ENCODE results near the gene LHX4. TPM values are rescaled to one million over a fixed set of nuclear protein-coding genes. Genes with fewer than 3 reads are reported as not detected.

The LHX4 gene
- total RNA-seq, 1 donor from 2014 or later, result 0.96 TPM

DNA sequence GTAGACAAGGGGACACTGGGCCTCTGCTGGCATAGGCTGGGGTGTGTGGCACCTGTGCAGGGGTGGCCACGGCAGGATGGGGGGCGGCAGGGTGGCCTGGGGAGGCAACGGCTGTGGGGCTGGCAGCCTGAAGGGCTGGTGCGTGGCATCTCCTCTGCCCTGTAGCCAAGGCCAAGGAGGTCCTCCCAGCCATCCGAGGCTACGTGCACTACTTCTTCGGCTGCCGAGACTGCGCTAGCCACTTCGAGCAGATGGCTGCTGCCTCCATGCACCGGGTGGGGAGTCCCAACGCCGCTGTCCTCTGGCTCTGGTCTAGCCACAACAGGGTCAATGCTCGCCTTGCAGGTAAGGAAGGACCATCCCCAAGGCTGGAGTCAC lies 36.0 kb upstream of the LHX4 start:
- no peaks in the 10 kb centered on the region for H3K9me3 Mint-ChIP-seq
- DNase-seq (ENCODE audit: low read depth, low spot score), result no peak
- peaks cover 7% of the 10 kb centered on the region for H3K36me3 Mint-ChIP-seq (ENCODE audit: low read depth)
- TF ChIP-seq, protein P1, sequence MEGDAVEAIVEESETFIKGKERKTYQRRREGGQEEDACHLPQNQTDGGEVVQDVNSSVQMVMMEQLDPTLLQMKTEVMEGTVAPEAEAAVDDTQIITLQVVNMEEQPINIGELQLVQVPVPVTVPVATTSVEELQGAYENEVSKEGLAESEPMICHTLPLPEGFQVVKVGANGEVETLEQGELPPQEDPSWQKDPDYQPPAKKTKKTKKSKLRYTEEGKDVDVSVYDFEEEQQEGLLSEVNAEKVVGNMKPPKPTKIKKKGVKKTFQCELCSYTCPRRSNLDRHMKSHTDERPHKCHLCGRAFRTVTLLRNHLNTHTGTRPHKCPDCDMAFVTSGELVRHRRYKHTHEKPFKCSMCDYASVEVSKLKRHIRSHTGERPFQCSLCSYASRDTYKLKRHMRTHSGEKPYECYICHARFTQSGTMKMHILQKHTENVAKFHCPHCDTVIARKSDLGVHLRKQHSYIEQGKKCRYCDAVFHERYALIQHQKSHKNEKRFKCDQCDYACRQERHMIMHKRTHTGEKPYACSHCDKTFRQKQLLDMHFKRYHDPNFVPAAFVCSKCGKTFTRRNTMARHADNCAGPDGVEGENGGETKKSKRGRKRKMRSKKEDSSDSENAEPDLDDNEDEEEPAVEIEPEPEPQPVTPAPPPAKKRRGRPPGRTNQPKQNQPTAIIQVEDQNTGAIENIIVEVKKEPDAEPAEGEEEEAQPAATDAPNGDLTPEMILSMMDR (conservative IDR thresholded peaks at IDR 0.05), result no peak
- peaks cover 6% of the 10 kb centered on the region for H3K4me1 Mint-ChIP-seq
- H3K27me3 Mint-ChIP-seq (ENCODE audit: low read depth), result peaks cover 2% of the 10 kb centered on the region
- H3K27ac Mint-ChIP-seq (ENCODE audit: unreplicated experiment), result no peak overlapping the region
- H3K4me3 Mint-ChIP-seq, result no peak overlapping the region

DNA sequence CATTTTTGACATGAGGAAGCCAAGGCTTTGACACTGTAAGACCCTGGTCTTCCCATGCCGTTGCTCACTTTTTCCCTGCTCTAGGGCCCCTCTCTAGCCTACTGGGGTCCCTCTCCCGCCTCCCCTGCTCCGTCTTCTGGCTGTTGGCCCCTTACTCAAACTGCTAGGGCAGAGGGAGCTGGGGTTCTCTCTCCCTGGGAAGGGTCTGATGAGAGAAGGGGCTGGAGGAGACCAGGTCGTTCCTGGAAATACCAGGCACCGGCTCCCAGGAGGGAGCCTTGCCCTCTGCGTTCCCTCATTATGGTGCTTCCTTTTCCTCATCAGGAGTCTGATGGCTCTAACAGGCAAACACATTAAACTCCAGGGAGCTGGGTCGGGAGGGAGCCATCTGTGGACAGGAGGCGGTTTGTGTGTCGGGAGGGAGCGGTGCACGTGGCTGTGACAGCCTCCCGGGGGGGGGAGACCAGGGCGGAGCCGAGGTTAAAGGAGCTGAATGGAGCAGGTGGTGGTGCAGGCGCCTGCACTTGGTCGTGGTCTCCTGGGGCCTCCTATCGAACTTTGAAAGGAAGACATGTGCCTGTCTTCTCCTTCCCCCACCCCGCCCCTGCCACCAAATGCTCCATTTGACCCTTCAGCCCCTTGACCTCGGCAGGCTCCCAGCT lies 35.4 kb upstream of the LHX4 start:
- TF ChIP-seq, protein P1 (conservative IDR thresholded peaks at IDR 0.05), result no peak
- no peaks in the 10 kb centered on the region for H3K9me3 Mint-ChIP-seq
- H3K27ac Mint-ChIP-seq (ENCODE audit: unreplicated experiment), result no peak overlapping the region
- peaks cover 6% of the 10 kb centered on the region for H3K4me1 Mint-ChIP-seq
- H3K36me3 Mint-ChIP-seq (ENCODE audit: low read depth), result peaks cover 7% of the 10 kb centered on the region
- no peak for DNase-seq (ENCODE audit: low read depth, low spot score)
- H3K27me3 Mint-ChIP-seq (ENCODE audit: low read depth), result peaks cover 2% of the 10 kb centered on the region
- H3K4me3 Mint-ChIP-seq, result no peak overlapping the region

DNA sequence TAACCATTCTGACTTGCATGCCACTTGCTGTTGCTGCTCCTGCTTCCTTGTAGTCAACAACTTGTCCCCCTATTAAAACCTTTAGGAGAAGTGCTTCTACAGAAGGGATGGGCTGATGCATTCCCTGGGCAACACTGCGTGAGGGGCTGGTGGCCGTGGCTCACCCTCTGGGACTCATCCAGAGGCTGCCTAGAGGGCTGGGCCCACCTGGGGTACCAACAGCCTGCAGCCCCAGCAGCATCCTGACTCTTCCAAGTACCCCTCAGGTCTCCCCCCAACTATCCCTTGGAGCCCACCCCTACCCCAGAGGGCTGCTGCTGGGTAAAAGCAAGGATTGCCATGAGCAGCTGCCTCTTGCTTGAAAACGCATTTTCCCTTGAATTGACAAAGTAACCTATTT lies 34.7 kb upstream of the LHX4 start:
- peaks cover 7% of the 10 kb centered on the region for H3K36me3 Mint-ChIP-seq (ENCODE audit: low read depth)
- no peaks in the 10 kb centered on the region for H3K9me3 Mint-ChIP-seq
- peaks cover 3% of the 10 kb centered on the region for H3K27me3 Mint-ChIP-seq (ENCODE audit: low read depth)
- no peak for DNase-seq (ENCODE audit: low read depth, low spot score)
- TF ChIP-seq, protein P1 (conservative IDR thresholded peaks at IDR 0.05), result no peak
- peaks cover 6% of the 10 kb centered on the region for H3K4me1 Mint-ChIP-seq
- peak overlapping the region; percentile 6 for H3K27ac Mint-ChIP-seq (ENCODE audit: unreplicated experiment)
- H3K4me3 Mint-ChIP-seq, result no peak overlapping the region

DNA sequence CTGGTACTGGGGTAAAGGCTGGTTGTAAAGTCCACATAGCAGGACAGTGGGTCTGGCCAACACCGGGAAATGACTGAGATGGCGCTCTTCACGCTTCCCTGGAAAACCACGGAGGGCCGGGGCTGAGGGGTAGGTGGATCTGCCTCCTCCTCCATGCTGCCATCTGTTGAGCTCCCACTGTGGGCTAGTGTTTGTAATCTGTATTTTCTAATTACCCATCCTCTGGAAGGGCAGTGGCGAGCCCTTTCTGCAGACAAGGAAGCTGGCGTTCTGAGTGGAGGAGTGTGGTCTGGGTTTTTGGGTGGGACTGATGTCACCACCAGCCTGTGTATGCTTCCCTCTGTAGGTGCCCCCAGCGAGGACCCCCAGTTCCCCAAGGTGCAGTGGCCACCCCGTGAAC lies 34.1 kb upstream of the LHX4 start:
- no peak for DNase-seq (ENCODE audit: low read depth, low spot score)
- H3K4me3 Mint-ChIP-seq, result no peak overlapping the region
- TF ChIP-seq, protein P1 (conservative IDR thresholded peaks at IDR 0.05), result no peak
- H3K9me3 Mint-ChIP-seq, result no peaks in the 10 kb centered on the region
- H3K27ac Mint-ChIP-seq (ENCODE audit: unreplicated experiment), result no peak overlapping the region
- H3K36me3 Mint-ChIP-seq (ENCODE audit: low read depth), result peaks cover 7% of the 10 kb centered on the region
- peaks cover 6% of the 10 kb centered on the region for H3K4me1 Mint-ChIP-seq
- peaks cover 7% of the 10 kb centered on the region for H3K27me3 Mint-ChIP-seq (ENCODE audit: low read depth)

DNA sequence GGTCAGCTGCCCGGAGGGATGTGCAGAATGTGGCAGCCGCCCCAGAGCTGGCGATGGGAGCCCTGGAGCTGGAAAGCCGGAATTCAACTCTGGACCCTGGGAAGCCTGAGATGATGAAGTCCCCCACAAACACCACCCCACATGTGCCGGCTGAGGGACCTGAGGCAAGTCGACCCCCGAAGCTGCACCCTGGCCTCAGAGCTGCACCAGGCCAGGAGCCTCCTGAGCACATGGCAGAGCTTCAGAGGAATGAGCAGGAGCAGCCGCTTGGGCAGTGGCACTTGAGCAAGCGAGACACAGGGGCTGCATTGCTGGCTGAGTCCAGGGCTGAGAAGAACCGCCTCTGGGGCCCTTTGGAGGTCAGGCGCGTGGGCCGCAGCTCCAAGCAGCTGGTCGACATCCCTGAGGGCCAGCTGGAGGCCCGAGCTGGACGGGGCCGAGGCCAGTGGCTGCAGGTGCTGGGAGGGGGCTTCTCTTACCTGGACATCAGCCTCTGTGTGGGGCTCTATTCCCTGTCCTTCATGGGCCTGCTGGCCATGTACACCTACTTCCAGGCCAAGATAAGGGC lies 33.5 kb upstream of the LHX4 start:
- no peaks in the 10 kb centered on the region for H3K9me3 Mint-ChIP-seq
- TF ChIP-seq, protein P1 (conservative IDR thresholded peaks at IDR 0.05), result no peak
- DNase-seq (ENCODE audit: low read depth, low spot score), result no peak
- no peak overlapping the region for H3K27ac Mint-ChIP-seq (ENCODE audit: unreplicated experiment)
- H3K4me1 Mint-ChIP-seq, result peaks cover 6% of the 10 kb centered on the region
- peaks cover 5% of the 10 kb centered on the region for H3K36me3 Mint-ChIP-seq (ENCODE audit: low read depth)
- no peak overlapping the region for H3K4me3 Mint-ChIP-seq
- peaks cover 11% of the 10 kb centered on the region for H3K27me3 Mint-ChIP-seq (ENCODE audit: low read depth)
